Astrocyte (in vitro differentiated cells and primary cell): Measurements from ENCODE around the gene MAGI3. TPM values are rescaled to one million over a fixed set of nuclear protein-coding genes. Genes with fewer than 3 reads are reported as not detected.
"Not testable (repeated sequence)": the region's sequence is repeated elsewhere in the genome, so short reads cannot be mapped to it uniquely, and the experiment has no call there.

Experiments
- DNase-seq: peaks from one replicate; pipeline ENCODE4 v3.0.0-alpha.2; 2010; ENCODE audit warnings: low read depth
- FAIRE-seq: peaks from 2 replicates; lab custom pipeline; 2011; peaks lifted over from hg19 to GRCh38; lab: Jason Lieb, UNC
- H2AFZ ChIP-seq: 2 replicates; pipeline ENCODE4 v1.6.0; 2012; ENCODE audit warnings: low read depth, low read length, inconsistent platforms
- H3K27ac ChIP-seq: 2 replicates; pipeline ENCODE4 v1.5.1; 2011; ENCODE audit warnings: low read depth, low read length, inconsistent platforms
- H3K27me3 ChIP-seq: 2 replicates; pipeline ENCODE4 v1.6.0; 2011; ENCODE audit warnings: low read length, inconsistent platforms; ENCODE audit not compliant: insufficient read depth
- H3K36me3 ChIP-seq: 2 replicates; pipeline ENCODE4 v1.5.1; 2011; ENCODE audit warnings: low read length, inconsistent platforms; ENCODE audit not compliant: insufficient read depth
- H3K4me1 ChIP-seq: 2 replicates; pipeline ENCODE4 v1.5.1; 2011; ENCODE audit warnings: low read length, inconsistent platforms; ENCODE audit not compliant: insufficient read depth
- H3K4me2 ChIP-seq: 2 replicates; pipeline ENCODE4 v1.6.0; 2012; ENCODE audit warnings: low read length, inconsistent platforms
- H3K4me3 ChIP-seq: 2 replicates; pipeline ENCODE4 v1.5.1; 2011; ENCODE audit warnings: low read depth, mild to moderate bottlenecking, low read length, inconsistent platforms; ENCODE audit not compliant: insufficient read depth
- H3K79me2 ChIP-seq: 2 replicates; pipeline ENCODE4 v1.6.0; 2012; ENCODE audit warnings: mild to moderate bottlenecking, low read length, inconsistent platforms; ENCODE audit not compliant: insufficient read depth
- H3K9ac ChIP-seq: 2 replicates; pipeline ENCODE4 v1.6.0; 2012; ENCODE audit warnings: mild to moderate bottlenecking, low read length, inconsistent platforms
- H3K9me3 ChIP-seq: 2 replicates; pipeline ENCODE4 v1.5.1; 2012; ENCODE audit warnings: low read depth, mild to moderate bottlenecking, low read length, inconsistent platforms; ENCODE audit not compliant: insufficient read depth
- H4K20me1 ChIP-seq: 2 replicates; pipeline ENCODE4 v1.6.0; 2012; ENCODE audit warnings: low read length, inconsistent platforms; ENCODE audit not compliant: insufficient read depth
- H3K27ac Mint-ChIP-seq: one replicate; pipeline ENCODE4 v1.8.0; 2021; ENCODE audit warnings: mild to moderate bottlenecking, mixed read lengths; ENCODE audit not compliant: unreplicated experiment
- H3K27me3 Mint-ChIP-seq: one replicate; pipeline ENCODE4 v1.8.0; 2021; ENCODE audit warnings: low read depth, mixed read lengths; ENCODE audit not compliant: unreplicated experiment
- H3K36me3 Mint-ChIP-seq: one replicate; pipeline ENCODE4 v1.8.0; 2021; ENCODE audit warnings: low read depth, mixed read lengths; ENCODE audit not compliant: unreplicated experiment
- H3K4me1 Mint-ChIP-seq: one replicate; pipeline ENCODE4 v1.8.0; 2021; ENCODE audit warnings: low read depth, mixed read lengths; ENCODE audit not compliant: unreplicated experiment
- H3K4me3 Mint-ChIP-seq: one replicate; pipeline ENCODE4 v1.8.0; 2021; ENCODE audit warnings: mild to moderate bottlenecking, moderate library complexity, mixed read lengths; ENCODE audit not compliant: unreplicated experiment
- H3K9me3 Mint-ChIP-seq: one replicate; pipeline ENCODE4 v1.8.0; 2021; ENCODE audit warnings: mild to moderate bottlenecking, mixed read lengths; ENCODE audit not compliant: unreplicated experiment
- CTCF ChIP-seq: IDR thresholded peaks from 2 replicates; pipeline ENCODE4 v1.5.1; 2011; ENCODE audit warnings: low read depth, mild to moderate bottlenecking, inconsistent platforms, low read length, moderate library complexity; ENCODE audit not compliant: insufficient read depth
- EZH2 ChIP-seq: IDR thresholded peaks from 2 replicates; pipeline ENCODE4 v1.6.1; 2012; ENCODE audit warnings: mild to moderate bottlenecking, low read length, inconsistent platforms; ENCODE audit not compliant: insufficient read depth
- total RNA-seq: library from RNA; stranded (reverse); gene quantifications from 2 replicates; pipeline ENCODE4 v1.2.1, GENCODE V29; 2021

MAGI3 gene
- total RNA-seq, 1 donor from 2014 or later = 16.5 TPM

GRCh38 chr1:113507552-113508214 is 117.4 kb downstream of the MAGI3 start:
- no peaks in the 10 kb centered on the region for H3K4me1 ChIP-seq

GRCh38 chr1:113508364-113509164 is 118.2 kb downstream of the MAGI3 start:
- Histone ChIP-seq H4K20me1 (no peaks in the 10 kb centered on the region), H3K27me3 (no peaks in the 10 kb centered on the region), H3K4me3 (no peak overlapping the region), H3K36me3 (no peaks in the 10 kb centered on the region), H3K9ac (no peak overlapping the region), H3K27ac (no peak overlapping the region), H2AFZ (no peak overlapping the region), H3K9me3 (no peaks in the 10 kb centered on the region), H3K4me1 (no peaks in the 10 kb centered on the region), H3K79me2 (peaks cover 11% of the 10 kb centered on the region), H3K4me2 (no peak overlapping the region)
- DNase-seq (no peak), FAIRE-seq (no peak)
- H3K36me3 Mint-ChIP-seq = no peaks in the 10 kb centered on the region
- H3K27me3 Mint-ChIP-seq = no peaks in the 10 kb centered on the region
- H3K4me3 Mint-ChIP-seq = no peak overlapping the region
- H3K9me3 Mint-ChIP-seq = peaks cover 6% of the 10 kb centered on the region
- no peak overlapping the region for H3K27ac Mint-ChIP-seq
- TF ChIP-seq CTCF (no peak), EZH2 (no peak)
- H3K4me1 Mint-ChIP-seq = no peaks in the 10 kb centered on the region

More at GRCh38 chr1:113507552-113508214, 117.4 kb downstream of the MAGI3 start:
- no peaks in the 10 kb centered on the region for H3K36me3 Mint-ChIP-seq
- Histone ChIP-seq H3K9me3 (no peaks in the 10 kb centered on the region), H3K4me2 (no peak overlapping the region), H3K27me3 (no peaks in the 10 kb centered on the region), H4K20me1 (no peaks in the 10 kb centered on the region), H3K79me2 (peaks cover 11% of the 10 kb centered on the region), H3K4me3 (no peak overlapping the region), H2AFZ (no peak overlapping the region), H3K27ac (no peak overlapping the region), H3K36me3 (no peaks in the 10 kb centered on the region), H3K9ac (no peak overlapping the region)
- H3K27ac Mint-ChIP-seq = no peak overlapping the region
- H3K4me1 Mint-ChIP-seq = no peaks in the 10 kb centered on the region
- H3K9me3 Mint-ChIP-seq = peaks cover 3% of the 10 kb centered on the region
- FAIRE-seq (no peak), DNase-seq (no peak)
- TF ChIP-seq CTCF (no peak), EZH2 (no peak)
- H3K4me3 Mint-ChIP-seq = no peak overlapping the region
- H3K27me3 Mint-ChIP-seq = no peaks in the 10 kb centered on the region

- H3K27me3 ChIP-seq, H3K36me3 ChIP-seq, H3K4me1 ChIP-seq, H4K20me1 ChIP-seq, H3K9ac ChIP-seq, H2AFZ ChIP-seq, H3K4me1 Mint-ChIP-seq, FAIRE-seq, H3K27ac Mint-ChIP-seq, DNase-seq, H3K4me3 ChIP-seq, H3K27me3 Mint-ChIP-seq, H3K4me3 Mint-ChIP-seq, H3K9me3 ChIP-seq, H3K36me3 Mint-ChIP-seq, H3K4me2 ChIP-seq, H3K9me3 Mint-ChIP-seq, H3K27ac ChIP-seq: not testable (repeated sequence)
- H3K79me2 ChIP-seq = peaks cover 11% of the 10 kb centered on the region
Observed at GRCh38 chr1:113509766-113510165, 119.5 kb downstream of the MAGI3 start.
